ENCODE measurements around the gene TMEM132A. TPM values are rescaled to one million over a fixed set of nuclear protein-coding genes. Genes with fewer than 3 reads are reported as not detected.
A peak's percentile ranks its signal among the peaks of the same experiment; 100 is the strongest.

TMEM132A gene
- total RNA-seq, 3 donors from 2014 or later: 2.9 to 11.0 (median 8.5) TPM

- Histone ChIP-seq H3K27me3 (no peaks in the 10 kb centered on the region), H3K4me3 (peak within 1 kb of the TSS; percentile 41 to 72 (median 55)), H3K4me1 (peaks cover 0 to 4% of the 10 kb centered on the region in 2 donors), H3K27ac (peak within 1 kb of the TSS; percentile 67 to 80), H3K36me3 (no peaks in the 10 kb centered on the region), H3K9me3 (no peaks in the 10 kb centered on the region)
- TF ChIP-seq CTCF (IDR thresholded peaks at IDR 0.05): no peak
- TF ChIP-seq POLR2AphosphoS5 (IDR thresholded peaks at IDR 0.05): peak in 1 of 3 donors; percentile 23
- TF ChIP-seq POLR2A (IDR thresholded peaks at IDR 0.05): no peak
- peak in 1 of 2 donors; percentile 50 for DNase-seq (ENCODE audit: low spot score in 2 of 2)
- intact Hi-C loops (cut with DNase I; ENCODE audit: low total_unique reads): no loop called here
Observed at GRCh38 chr11:60951904-60952741, 27.9 kb downstream of the TMEM132A start, which contains the start of gene SLC15A3. Gene SLC15A3, minus strand, starts transcription at chr11:60952176. Its CDS starts 625 bp downstream, at chr11:60951551.

- Histone ChIP-seq H3K36me3 (no peaks in the 10 kb centered on the region), H3K4me1 (peaks cover 0 to 4% of the 10 kb centered on the region in 2 donors), H3K27ac (peak overlapping the region; percentile 67 to 80), H3K27me3 (no peaks in the 10 kb centered on the region), H3K4me3 (peak overlapping the region; percentile 41 to 72 (median 55)), H3K9me3 (no peaks in the 10 kb centered on the region)
- TF ChIP-seq POLR2A (IDR thresholded peaks at IDR 0.05) (no peak), CTCF (IDR thresholded peaks at IDR 0.05) (no peak), POLR2AphosphoS5 (IDR thresholded peaks at IDR 0.05) (no peak)
- no peak for DNase-seq (ENCODE audit: low spot score in 2 of 2)
- intact Hi-C loops (cut with DNase I; ENCODE audit: low total_unique reads): no loop called here
Observed at GRCh38 chr11:60952742-60953170, 28.5 kb downstream of the TMEM132A start.

GRCh38 chr11:60953781-60954180 is 29.5 kb downstream of the TMEM132A start:
- intact Hi-C loops (cut with DNase I; ENCODE audit: low total_unique reads): no loop called here
- Histone ChIP-seq H3K36me3 (no peaks in the 10 kb centered on the region), H3K27ac (peak overlapping the region in 1 of 2 donors; percentile 80), H3K4me1 (peaks cover 0 to 4% of the 10 kb centered on the region in 2 donors), H3K27me3 (no peaks in the 10 kb centered on the region), H3K4me3 (no peak overlapping the region), H3K9me3 (no peaks in the 10 kb centered on the region)
- no peak for DNase-seq (ENCODE audit: low spot score in 2 of 2)
- TF ChIP-seq POLR2AphosphoS5 (IDR thresholded peaks at IDR 0.05) (no peak), POLR2A (IDR thresholded peaks at IDR 0.05) (no peak), CTCF (IDR thresholded peaks at IDR 0.05) (no peak)

- no peak for DNase-seq (ENCODE audit: low spot score in 2 of 2)
- Histone ChIP-seq H3K9me3 (no peaks in the 10 kb centered on the region), H3K27ac (no peak overlapping the region), H3K27me3 (no peaks in the 10 kb centered on the region), H3K36me3 (no peaks in the 10 kb centered on the region), H3K4me1 (peaks cover 0 to 4% of the 10 kb centered on the region in 2 donors), H3K4me3 (no peak overlapping the region)
- TF ChIP-seq POLR2A (IDR thresholded peaks at IDR 0.05) (no peak), POLR2AphosphoS5 (IDR thresholded peaks at IDR 0.05) (no peak), CTCF (IDR thresholded peaks at IDR 0.05) (no peak)
- intact Hi-C loops (cut with DNase I; ENCODE audit: low total_unique reads): no loop called here
Observed at GRCh38 chr11:60954421-60954820, 30.2 kb downstream of the TMEM132A start.

- no peaks in the 10 kb centered on the region for H3K36me3 ChIP-seq
- H3K27ac ChIP-seq: no peak overlapping the region
- H3K9me3 ChIP-seq: no peaks in the 10 kb centered on the region
- peaks cover 0 to 4% of the 10 kb centered on the region in 2 donors for H3K4me1 ChIP-seq
- no peak for TF ChIP-seq POLR2AphosphoS5 (IDR thresholded peaks at IDR 0.05)
- DNase-seq (ENCODE audit: low spot score in 2 of 2): no peak
- no peaks in the 10 kb centered on the region for H3K27me3 ChIP-seq
- H3K4me3 ChIP-seq: no peak overlapping the region
- intact Hi-C loops (cut with DNase I; ENCODE audit: low total_unique reads): no loop called here
Observed at GRCh38 chr11:60955571-60955970, 31.3 kb downstream of the TMEM132A start.
